Osteoblast (primary cell): ENCODE measurements around the gene TMEM243. TPM values are rescaled to one million over a fixed set of nuclear protein-coding genes. Genes with fewer than 3 reads are reported as not detected.

Experiments used
- DNase-seq: peaks from one replicate; pipeline ENCODE4 v3.0.0; 2011; ENCODE audit warnings: low spot score, mixed read lengths; ENCODE audit not compliant: insufficient read length; ENCODE audit errors: missing footprints
- H2AFZ ChIP-seq: 2 replicates; pipeline ENCODE4 v1.6.0; 2011; ENCODE audit warnings: mild to moderate bottlenecking, low read length
- H3K27ac ChIP-seq: 2 replicates; pipeline ENCODE4 v1.5.1; 2011; ENCODE audit warnings: mild to moderate bottlenecking, low read depth, low read length, moderate library complexity
- H3K27me3 ChIP-seq: 2 replicates; pipeline ENCODE4 v1.6.0; 2012; ENCODE audit warnings: mild to moderate bottlenecking, control low read depth, inconsistent platforms, low read length, moderate library complexity; ENCODE audit not compliant: insufficient read depth
- H3K36me3 ChIP-seq: 2 replicates; pipeline ENCODE4 v1.5.1; 2011; ENCODE audit warnings: mild to moderate bottlenecking, low read length, control low read depth, moderate library complexity; ENCODE audit not compliant: insufficient read depth
- H3K4me1 ChIP-seq: 2 replicates; pipeline ENCODE4 v1.5.1; 2011; ENCODE audit warnings: mild to moderate bottlenecking, low read length, control low read depth, moderate library complexity; ENCODE audit not compliant: insufficient read depth
- H3K4me2 ChIP-seq: 2 replicates; pipeline ENCODE4 v1.6.0; 2011; ENCODE audit warnings: mild to moderate bottlenecking, low read length; ENCODE audit not compliant: insufficient read depth
- H3K4me3 ChIP-seq: fragments of 200-600 bp; sonication (generic); 3 replicates; pipeline ENCODE4 v1.5.1; 2012; ENCODE audit warnings: mild to moderate bottlenecking, low read length, inconsistent platforms; ENCODE audit not compliant: insufficient read depth
- H3K79me2 ChIP-seq: 2 replicates; pipeline ENCODE4 v1.6.0; 2012; ENCODE audit warnings: mild to moderate bottlenecking, low read length, control low read depth, inconsistent platforms; ENCODE audit not compliant: insufficient read depth
- H3K9me3 ChIP-seq: 2 replicates; pipeline ENCODE4 v1.5.1; 2011; ENCODE audit warnings: low read depth, low read length, control low read depth
- H4K20me1 ChIP-seq: 2 replicates; pipeline ENCODE4 v1.6.0; 2012; ENCODE audit warnings: mild to moderate bottlenecking, low read length, control low read depth; ENCODE audit not compliant: insufficient read depth
- CTCF ChIP-seq: IDR thresholded peaks from 2 replicates; pipeline ENCODE4 v1.5.1; 2011; ENCODE audit warnings: mild to moderate bottlenecking, low read depth, low read length, moderate library complexity; ENCODE audit errors: extremely low read depth
- total RNA-seq: library from RNA; depleted of rRNA; stranded (reverse); fragments of >200 nt; gene quantifications from 2 replicates; pipeline ENCODE4 v1.2.3, GENCODE V29; 2012

TMEM243 gene
- total RNA-seq, 1 donor: 35.5 TPM

- peaks cover 4% of the 10 kb centered on the region for H3K27me3 ChIP-seq
- no peak overlapping the region for H2AFZ ChIP-seq
- H3K27ac ChIP-seq: no peak overlapping the region
- peaks cover 5% of the 10 kb centered on the region for H3K4me1 ChIP-seq
- H4K20me1 ChIP-seq: no peaks in the 10 kb centered on the region
- no peak for TF ChIP-seq CTCF
- no peak for DNase-seq
- no peaks in the 10 kb centered on the region for H3K79me2 ChIP-seq
- H3K4me3 ChIP-seq: no peak overlapping the region
- no peaks in the 10 kb centered on the region for H3K9me3 ChIP-seq
- H3K36me3 ChIP-seq: no peaks in the 10 kb centered on the region
- no peak overlapping the region for H3K4me2 ChIP-seq
Observed at GRCh38 chr7:87225696-87226095, 6.2 kb upstream of the TMEM243 start.

GRCh38 chr7:87223666-87224065 lies 4.1 kb upstream of the TMEM243 start:
- H4K20me1 ChIP-seq: no peaks in the 10 kb centered on the region
- no peak overlapping the region for H2AFZ ChIP-seq
- no peak overlapping the region for H3K4me3 ChIP-seq
- H3K27me3 ChIP-seq: peaks cover 4% of the 10 kb centered on the region
- H3K79me2 ChIP-seq: peaks cover 16% of the 10 kb centered on the region
- H3K36me3 ChIP-seq: no peaks in the 10 kb centered on the region
- peaks cover 10% of the 10 kb centered on the region for H3K4me1 ChIP-seq
- no peak for TF ChIP-seq CTCF
- H3K4me2 ChIP-seq: no peak overlapping the region
- no peaks in the 10 kb centered on the region for H3K9me3 ChIP-seq
- no peak overlapping the region for H3K27ac ChIP-seq
- DNase-seq: no peak

GRCh38 chr7:87220734-87221215 lies 1.2 kb upstream of the TMEM243 start:
- TF ChIP-seq CTCF: no peak
- H3K36me3 ChIP-seq: no peaks in the 10 kb centered on the region
- peak overlapping the region; percentile 98 for H2AFZ ChIP-seq
- no peak for DNase-seq
- peaks cover 19% of the 10 kb centered on the region for H3K4me1 ChIP-seq
- H3K79me2 ChIP-seq: peaks cover 41% of the 10 kb centered on the region
- peak overlapping the region; percentile 97 for H3K4me3 ChIP-seq
- no peaks in the 10 kb centered on the region for H3K9me3 ChIP-seq
- H3K27me3 ChIP-seq: peaks cover 4% of the 10 kb centered on the region
- H3K4me2 ChIP-seq: peak overlapping the region; percentile 97
- H3K27ac ChIP-seq: peak overlapping the region; percentile 80
- peaks cover 8% of the 10 kb centered on the region for H4K20me1 ChIP-seq

GRCh38 chr7:87220026-87220733 lies 648 bp upstream of the TMEM243 start:
- peak overlapping the region; percentile 98 for H2AFZ ChIP-seq
- peak; percentile 92 for DNase-seq
- H3K27me3 ChIP-seq: peaks cover 4% of the 10 kb centered on the region
- peaks cover 45% of the 10 kb centered on the region for H3K79me2 ChIP-seq
- peak overlapping the region; percentile 97 for H3K4me3 ChIP-seq
- H3K4me2 ChIP-seq: peak overlapping the region; percentile 97
- H3K36me3 ChIP-seq: no peaks in the 10 kb centered on the region
- H3K4me1 ChIP-seq: peaks cover 19% of the 10 kb centered on the region
- TF ChIP-seq CTCF: no peak
- H4K20me1 ChIP-seq: peaks cover 8% of the 10 kb centered on the region
- peak overlapping the region; percentile 80 for H3K27ac ChIP-seq
- H3K9me3 ChIP-seq: no peaks in the 10 kb centered on the region
